HepG2 (cell line): ENCODE results near the gene MGAT2. TPM values are rescaled to one million over a fixed set of nuclear protein-coding genes. Genes with fewer than 3 reads are reported as not detected.
"Not testable (repeated sequence)": the region's sequence is repeated elsewhere in the genome, so short reads cannot be mapped to it uniquely, and the experiment has no call there.

Experiments
- ATAC-seq: fragments of 200-7000 bp; cut with Tn5 transposase; 3 replicates; pipeline ENCODE4 v1.9.1; 2020; ENCODE audit warnings: mild to moderate bottlenecking, moderate library complexity
- BruUV-seq: library from RNA; stranded (reverse); fragments of 400-500 nt; replicated peaks from 2 replicates; lab custom pipeline; 2021; lab: Mats Ljungman, UMichigan
- CTCF ChIA-PET: fragments of 300-600 bp; formaldehyde crosslinking; extraction: SDS; loops from one replicate; lab custom pipeline; 2021; ENCODE audit warnings: low total read pairs, inconsistent platforms, low intra/inter-chr PET ratio; lab: Yijun Ruan, JAX
- POLR2A ChIA-PET: fragments of 350-600 bp; sonication (Branson Sonifier 250); formaldehyde crosslinking; loops from one replicate; lab custom pipeline; 2020; ENCODE audit warnings: antibody characterized with exemption, inconsistent platforms; lab: Yijun Ruan, JAX
- DNase-seq: peaks from one replicate; pipeline ENCODE4 v3.0.0-alpha.2; 2015; ENCODE audit warnings: low spot score
- FAIRE-seq: peaks from 3 replicates; lab custom pipeline; 2011; peaks lifted over from hg19 to GRCh38; lab: Jason Lieb, UNC
- H2AFZ ChIP-seq: one replicate; pipeline ENCODE4 v1.6.1; 2011; ENCODE audit warnings: low read length, inconsistent platforms
- H3K27ac ChIP-seq: fragments of 300-600 bp; 3 replicates; pipeline ENCODE4 v1.8.0; 2011; ENCODE audit warnings: mixed run types, mild to moderate bottlenecking, mixed read lengths, low read length, inconsistent platforms; ENCODE audit not compliant: insufficient read depth; ENCODE audit errors: extremely low read length
- H3K27me3 ChIP-seq, 2 experiments: fragments of 200-600 bp in 1 of 2; 2 replicates in 1 of 2; 3 replicates in 1 of 2; pipeline versions ENCODE4 v1.6.0 to v1.8.0; 2011; ENCODE audit warnings: low read length in 2 of 2, mild to moderate bottlenecking in 2 of 2, moderate library complexity in 2 of 2, inconsistent platforms in 1 of 2; ENCODE audit not compliant: insufficient read depth in 2 of 2, control insufficient read depth in 1 of 2
- H3K36me3 ChIP-seq, 2 experiments: fragments of 200-600 bp in 1 of 2; replicated peaks in 1 of 2; 2 replicates in 1 of 2; 3 replicates in 1 of 2; pipeline versions ENCODE4 v1.5.1 to v1.8.0; 2011; ENCODE audit warnings: low read length in 2 of 2, inconsistent platforms in 1 of 2; ENCODE audit not compliant: insufficient read depth in 2 of 2, control insufficient read depth in 1 of 2
- H3K4me1 ChIP-seq: 2 replicates; pipeline ENCODE4 v1.5.1; 2012; ENCODE audit warnings: low read length, inconsistent platforms; ENCODE audit not compliant: insufficient read depth
- H3K4me2 ChIP-seq: 2 replicates; pipeline ENCODE4 v1.6.0; 2011; ENCODE audit warnings: low read depth, low read length, inconsistent platforms
- H3K4me3 ChIP-seq, 3 experiments: fragments of 200-600 bp in 1 of 3; sonication (generic), shearing (Covaris generic) in 1 of 3; replicated peaks in 1 of 3; 2 replicates each; pipeline ENCODE4 v1.5.1; 2011 to 2016; ENCODE audit warnings: low read length in 3 of 3, inconsistent platforms in 2 of 3, low read depth in 2 of 3, mild to moderate bottlenecking in 2 of 3, control low read depth in 1 of 3, mixed read lengths in 1 of 3; ENCODE audit not compliant: insufficient read depth in 1 of 3
- H3K79me2 ChIP-seq: one replicate; pipeline ENCODE4 v1.6.1; 2011; ENCODE audit warnings: low read length, inconsistent platforms; ENCODE audit not compliant: insufficient read depth
- H3K9ac ChIP-seq: 2 replicates; pipeline ENCODE4 v1.6.0; 2011; ENCODE audit warnings: mild to moderate bottlenecking, low read depth, low read length, inconsistent platforms; ENCODE audit not compliant: insufficient read depth
- H3K9me3 ChIP-seq: 2 replicates; pipeline ENCODE4 v1.5.1; 2012; ENCODE audit warnings: mild to moderate bottlenecking, low read length
- H4K20me1 ChIP-seq: 2 replicates; pipeline ENCODE4 v1.6.0; 2011; ENCODE audit warnings: inconsistent platforms, mild to moderate bottlenecking, low read length, moderate library complexity; ENCODE audit not compliant: insufficient read depth
- CHD4 ChIP-seq: fragments of 200-600 bp; sonication (generic); IDR thresholded peaks from 2 replicates; pipeline ENCODE4 v1.7.0; 2017; ENCODE audit warnings: mild to moderate bottlenecking, low read length, borderline replicate concordance
- HDAC6 ChIP-seq: fragments of 200-600 bp; sonication (generic); IDR thresholded peaks from 2 replicates; pipeline ENCODE4 v1.7.0; 2017; ENCODE audit warnings: mild to moderate bottlenecking, antibody characterized with exemption, low read length, low read depth
- POGZ ChIP-seq: sonication (generic); formaldehyde crosslinking; IDR thresholded peaks from 2 replicates; pipeline ENCODE4 v1.4.0; 2020; ENCODE audit warnings: mild to moderate bottlenecking, missing genetic modification reagents
- SNAI1 ChIP-seq: sonication (generic); formaldehyde crosslinking; IDR thresholded peaks from 2 replicates; pipeline ENCODE4 v1.5.0; 2020; ENCODE audit warnings: mild to moderate bottlenecking, missing genetic modification reagents, borderline replicate concordance
- SRY ChIP-seq: sonication (generic); formaldehyde crosslinking; IDR thresholded peaks from 2 replicates; pipeline ENCODE4 v1.8.0; 2022; ENCODE audit warnings: mild to moderate bottlenecking, missing genetic modification reagents
- ZMYM3 ChIP-seq: sonication (generic); formaldehyde crosslinking; IDR thresholded peaks from 2 replicates; pipeline ENCODE4 v1.5.1; 2020; ENCODE audit warnings: mild to moderate bottlenecking, missing genetic modification reagents
- ZNF460 ChIP-seq: sonication (generic); formaldehyde crosslinking; IDR thresholded peaks from 2 replicates; pipeline ENCODE4 v1.5.1; 2020; ENCODE audit warnings: missing genetic modification reagents, mild to moderate bottlenecking, borderline replicate concordance
- WGBS: methylation state at CpG from one replicate; pipeline ENCODE4 v1.1.6; 2017; ENCODE audit warnings: low lambda C conversion rate; 5-methylcytosine and 5-hydroxymethylcytosine counted together
- in situ Hi-C: cut with HindIII; loops from 2 replicates; pipeline ENCODE4 v1.10.0; 2017; ENCODE audit warnings: low pct_unique_long_range_greater_than_20kb; ENCODE audit not compliant: extremely low pct_ligation_motif_present
- intact Hi-C: fragments of 100-400 bp; cut with micrococcal nuclease; formaldehyde crosslinking; loops from one replicate; pipeline ENCODE4 v1.10.0; 2022; ENCODE audit not compliant: unreplicated experiment
- polyA plus RNA-seq, 8 experiments: library from polyadenylated mRNA; depleted of rRNA in 3 of 8; stranded (reverse) in 7 of 8; unstranded in 1 of 8; fragments of >200 nt; fragmentation: Illumina TruSeq in 4 of 8; extraction: Trizol in 4 of 8; gene quantifications; 2 replicates each; pipeline versions ENCODE4 v1.2.1 to v1.2.3, GENCODE V29; 2011 to 2016; ENCODE audit warnings: low read depth in 4 of 8, missing spikeins in 1 of 8, mixed read lengths in 1 of 8; ENCODE audit not compliant: insufficient read depth in 1 of 8
- total RNA-seq, 5 experiments: library from RNA; depleted of rRNA; stranded (reverse); fragments of >200 nt; fragmentation: Illumina TruSeq; extraction: Trizol; gene quantifications; 2 replicates each; pipeline ENCODE4 v1.2.3, GENCODE V29; 2016; ENCODE audit warnings: low read depth in 1 of 5
- TF ChIP-seq, protein P1 (sequence below): sonication (generic); formaldehyde crosslinking; IDR thresholded peaks from 2 replicates; pipeline ENCODE4 v1.5.1; 2020; ENCODE audit warnings: mild to moderate bottlenecking, missing genetic modification reagents, moderate library complexity

MGAT2 gene
- total and polyA plus RNA-seq, 2 of the 13 experiments (the other 11 are each of a cell fraction or from before 2014, with no cell fraction given) = 12.9 to 51.9 TPM

- no peak for TF ChIP-seq SRY
- no peak for TF ChIP-seq HDAC6
- TF ChIP-seq, all 625 proteins: peak for 9
Observed at GRCh38 chr14:49584058-49584457, 36.5 kb upstream of the MGAT2 start (continued).

DNA sequence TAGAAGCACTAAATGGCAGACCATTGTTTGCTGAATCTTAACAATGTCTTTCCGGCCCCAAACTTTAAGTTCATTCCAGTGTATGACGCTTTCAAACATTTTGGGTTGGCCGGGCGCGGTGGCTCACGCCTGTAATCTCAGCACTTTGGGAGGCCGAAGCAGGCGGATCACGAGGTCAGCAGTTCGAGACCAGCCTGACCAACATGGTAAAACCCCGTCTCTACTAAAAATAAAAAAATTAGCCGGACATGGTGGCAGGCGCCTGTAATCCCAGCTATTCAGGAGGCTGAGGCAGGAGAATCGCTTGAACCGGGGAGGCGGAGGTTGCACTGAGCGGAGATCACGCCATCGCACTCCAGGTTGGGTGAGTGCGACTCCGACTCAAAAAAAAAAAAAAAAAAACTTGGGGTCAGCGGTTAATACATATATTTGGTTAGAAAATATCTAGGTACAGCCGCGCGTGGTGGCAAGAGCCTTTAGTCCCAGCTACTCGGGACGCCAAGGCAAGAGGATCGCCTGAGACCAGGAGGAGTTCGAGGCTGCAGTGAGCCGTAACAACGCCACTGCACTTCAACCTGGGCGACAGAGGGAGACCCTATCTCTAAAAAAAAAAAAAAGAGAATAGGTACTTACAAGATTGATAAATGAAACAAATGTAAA is 35.5 kb upstream of the MGAT2 start:
- FAIRE-seq, DNase-seq, H2AFZ ChIP-seq, H3K27me3 ChIP-seq, ATAC-seq, H3K9me3 ChIP-seq, in situ Hi-C loops, BruUV-seq, intact Hi-C loops: not testable (repeated sequence)
- CTCF ChIA-PET = interaction anchor here (0.9 kb wide), 1 partner anchor 48 kb away, joined by 3 read pairs; no protein-coding TSS in a partner anchor
- H3K79me2 ChIP-seq = peaks cover 56% of the 10 kb centered on the region
- TF ChIP-seq CHD4 (peak; percentile 55; the same call in 1 of the 2 replicates), SNAI1 (0 out of 2 replicates have a peak, but pooled peaks have one; percentile 9), POGZ (CRISPR knock-in tag) (0 out of 2 replicates have a peak, but pooled peaks have one; percentile 15), ZMYM3 (0 out of 2 replicates have a peak, but pooled peaks have one; percentile 16), ZNF460 (peak; percentile 66)
- TF ChIP-seq, protein P1, sequence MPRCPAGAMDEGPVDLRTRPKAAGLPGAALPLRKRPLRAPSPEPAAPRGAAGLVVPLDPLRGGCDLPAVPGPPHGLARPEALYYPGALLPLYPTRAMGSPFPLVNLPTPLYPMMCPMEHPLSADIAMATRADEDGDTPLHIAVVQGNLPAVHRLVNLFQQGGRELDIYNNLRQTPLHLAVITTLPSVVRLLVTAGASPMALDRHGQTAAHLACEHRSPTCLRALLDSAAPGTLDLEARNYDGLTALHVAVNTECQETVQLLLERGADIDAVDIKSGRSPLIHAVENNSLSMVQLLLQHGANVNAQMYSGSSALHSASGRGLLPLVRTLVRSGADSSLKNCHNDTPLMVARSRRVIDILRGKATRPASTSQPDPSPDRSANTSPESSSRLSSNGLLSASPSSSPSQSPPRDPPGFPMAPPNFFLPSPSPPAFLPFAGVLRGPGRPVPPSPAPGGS = 0 out of 2 replicates have a peak, but pooled peaks have one; percentile 41
- H3K9ac ChIP-seq = peak overlapping the region; percentile 99
- H3K27ac ChIP-seq = peak overlapping the region; percentile 89
- peaks cover 45% of the 10 kb centered on the region for H3K4me1 ChIP-seq
- H3K36me3 ChIP-seq = peaks cover 4 to 19% of the 10 kb centered on the region in 2 experiments; a peak in 4 of 5 replicates
- H3K4me2 ChIP-seq = peak overlapping the region; percentile 75
- peaks cover 51% of the 10 kb centered on the region for H4K20me1 ChIP-seq
- peak overlapping the region; percentile 82 to 98 (median 94) for H3K4me3 ChIP-seq
- under 1% methylated on average over 32 of the region's 32 CpGs for WGBS
- POLR2A ChIA-PET = interaction anchor here (1.4 to 5.8 kb wide), 4 partner anchors 11 to 276 kb away, joined by 4 to 97 read pairs (median 34); partner anchors contain the start of genes LRR1, MGAT2, NEMF and RPL36AL
